Colon (tissue), 2 donors: ENCODE results near the gene CYTH3.
"Not testable (repeated sequence)": the region's sequence is repeated elsewhere in the genome, so short reads cannot be mapped to it uniquely, and the experiment has no call there.

ENCODE experiments used
- FAIRE-seq: peaks from 2 replicates; lab custom pipeline; 2012; peaks lifted over from hg19 to GRCh38; lab: Jason Lieb, UNC
- donor health status: control.
- donor health status: control.

CYTH3 gene

GRCh38 chr7:6283391-6284054 is 11.1 kb upstream of the CYTH3 start:
- FAIRE-seq = not testable (repeated sequence)

DNA sequence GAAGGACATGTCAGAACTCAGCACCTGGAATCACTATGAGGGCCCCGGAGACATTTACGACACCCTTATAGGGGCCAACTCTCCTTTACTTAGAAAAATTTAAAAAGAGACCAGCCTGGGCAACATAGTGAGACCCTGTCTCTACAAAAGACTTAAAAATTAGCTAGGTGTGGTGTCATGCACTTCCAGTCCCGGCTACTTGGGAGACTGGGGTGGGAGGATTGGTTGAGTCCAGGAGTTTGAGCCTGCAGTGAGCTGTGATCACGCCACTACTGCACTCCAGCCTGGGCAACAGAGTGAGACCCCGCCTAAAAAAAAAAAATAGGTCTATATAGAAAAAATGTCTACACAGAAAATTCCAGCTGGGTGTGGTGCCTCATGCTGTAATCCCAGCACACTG is 7.5 kb upstream of the CYTH3 start:
- no peak for FAIRE-seq

GRCh38 chr7:6279341-6279740 is 6.9 kb upstream of the CYTH3 start:
- FAIRE-seq = no peak

DNA sequence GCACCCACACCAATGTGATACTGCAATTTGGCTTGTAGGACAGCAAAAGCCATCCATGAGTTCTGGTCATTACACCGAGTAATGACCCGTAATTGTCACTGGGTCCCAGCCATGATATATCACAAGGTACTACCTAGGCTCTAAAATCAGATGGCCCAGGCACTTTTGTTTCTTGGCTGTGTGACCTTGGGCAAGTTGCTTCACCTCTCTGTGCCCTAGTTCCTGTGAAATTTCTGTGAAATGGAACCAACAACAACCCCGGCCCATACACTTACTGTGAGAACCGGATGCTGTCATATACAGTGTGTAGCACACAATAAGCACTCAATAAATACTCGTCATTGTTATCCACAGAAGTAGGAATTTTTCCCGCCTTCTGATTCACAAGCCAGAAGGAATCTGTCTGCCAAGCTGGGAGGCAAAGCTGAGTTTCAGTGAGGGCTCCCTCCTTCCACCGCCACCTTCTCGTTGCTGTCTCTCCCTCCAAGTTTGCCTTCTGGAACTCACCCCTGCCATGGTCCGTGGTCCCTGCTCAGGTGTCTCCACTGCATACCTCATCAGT is 6.4 kb upstream of the CYTH3 start:
- FAIRE-seq = no peak

- FAIRE-seq = no peak
These were observed 5.1 kb upstream of the CYTH3 start for GRCh38 chr7:6277476-6277875.

DNA sequence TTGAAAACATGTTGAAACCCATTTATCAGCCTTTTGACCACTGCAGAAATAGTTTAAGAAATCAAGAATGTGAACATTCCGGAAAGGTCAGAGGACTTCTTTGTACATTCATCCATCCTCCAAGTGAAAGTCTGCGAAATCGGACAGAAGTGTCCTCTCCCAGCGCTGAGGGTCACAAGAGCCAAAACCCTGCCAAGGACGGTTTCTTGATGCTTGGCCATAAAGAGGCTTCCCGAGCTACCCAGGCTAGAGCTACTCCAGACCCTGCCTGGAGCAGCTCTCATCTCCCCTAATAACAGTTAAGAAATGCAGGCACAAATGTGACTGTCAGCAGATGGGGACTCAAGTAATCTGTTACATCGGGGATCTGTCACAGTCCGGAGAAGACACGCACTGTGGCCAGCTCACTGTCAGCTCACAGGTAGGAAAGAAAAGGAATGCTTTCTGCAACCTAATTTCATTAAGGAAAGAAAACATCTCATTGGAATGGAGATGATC is 4.5 kb upstream of the CYTH3 start:
- FAIRE-seq = no peak

GRCh38 chr7:6274743-6275142 is 2.3 kb upstream of the CYTH3 start:
- no peak for FAIRE-seq

- FAIRE-seq = no peak
These were observed 1.6 kb upstream of the CYTH3 start for GRCh38 chr7:6273917-6274630.

- no peak for FAIRE-seq
These were observed 985 bp upstream of the CYTH3 start for GRCh38 chr7:6273380-6273837.

- FAIRE-seq = no peak
These were observed 557 bp downstream of the CYTH3 start for GRCh38 chr7:6271694-6272440.

GRCh38 chr7:6271060-6271658 is 1.3 kb downstream of the CYTH3 start:
- FAIRE-seq = no peak

DNA sequence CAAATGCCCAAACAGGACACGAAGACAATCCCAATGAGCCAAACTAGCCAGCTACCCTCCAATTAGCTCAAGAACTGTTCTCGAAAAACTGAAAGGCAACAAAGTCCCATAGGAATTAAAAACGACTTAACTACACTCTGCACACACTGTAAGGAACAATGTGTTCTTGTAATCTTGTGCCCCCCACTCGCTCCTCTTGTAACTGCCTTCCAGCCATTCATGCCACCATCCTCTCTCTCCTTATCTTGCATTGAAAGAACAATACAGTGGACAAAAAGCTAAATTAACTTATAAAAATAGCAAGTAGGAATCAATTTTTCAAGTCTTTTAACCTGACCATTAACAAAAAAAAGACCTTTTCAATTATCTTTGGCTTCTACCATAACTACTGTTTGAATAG is 2.9 kb downstream of the CYTH3 start:
- FAIRE-seq = no peak

DNA sequence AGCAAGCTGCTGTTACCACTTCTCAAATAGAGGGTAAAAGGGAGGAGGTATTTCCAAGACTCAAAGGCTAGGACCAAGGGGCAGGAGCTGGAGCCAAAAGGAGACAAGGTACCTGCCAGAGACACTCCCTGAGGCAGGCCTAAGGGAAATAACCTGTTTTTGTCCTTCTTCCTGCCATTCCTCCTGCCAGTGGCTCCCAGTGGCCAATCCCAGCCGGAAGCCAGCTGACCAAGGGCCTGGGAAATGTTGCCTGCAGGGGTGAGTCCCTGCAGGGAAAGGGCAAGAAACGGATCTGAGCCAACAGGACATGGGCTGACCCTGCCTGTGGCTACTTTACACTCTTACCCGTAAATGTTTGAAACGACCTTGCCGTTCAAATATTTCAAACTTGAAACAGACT is 3.5 kb downstream of the CYTH3 start:
- no peak for FAIRE-seq

- FAIRE-seq = no peak
These were observed 4.2 kb downstream of the CYTH3 start for GRCh38 chr7:6268023-6268900.

- no peak for FAIRE-seq
These were observed 5.7 kb downstream of the CYTH3 start for GRCh38 chr7:6266699-6267098.

DNA sequence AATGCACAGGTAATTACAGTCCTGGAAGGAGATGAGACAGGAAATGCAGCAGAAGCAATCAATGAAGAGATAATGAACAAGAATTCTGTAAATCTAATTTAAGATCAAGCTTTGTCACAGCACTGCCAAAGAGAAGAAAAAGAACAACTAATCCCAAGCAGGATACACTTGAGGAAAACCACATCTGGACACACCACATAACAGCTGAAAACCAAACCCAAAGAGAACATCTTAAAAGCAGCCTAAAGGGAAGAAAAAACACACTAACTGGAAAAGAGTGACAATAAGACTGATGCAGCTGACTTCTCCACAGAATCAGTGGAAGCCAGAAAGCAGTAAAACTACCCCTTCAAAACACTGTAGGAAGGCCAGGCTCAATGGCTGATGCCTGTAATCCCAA is 10.2 kb downstream of the CYTH3 start:
- no peak for FAIRE-seq

DNA sequence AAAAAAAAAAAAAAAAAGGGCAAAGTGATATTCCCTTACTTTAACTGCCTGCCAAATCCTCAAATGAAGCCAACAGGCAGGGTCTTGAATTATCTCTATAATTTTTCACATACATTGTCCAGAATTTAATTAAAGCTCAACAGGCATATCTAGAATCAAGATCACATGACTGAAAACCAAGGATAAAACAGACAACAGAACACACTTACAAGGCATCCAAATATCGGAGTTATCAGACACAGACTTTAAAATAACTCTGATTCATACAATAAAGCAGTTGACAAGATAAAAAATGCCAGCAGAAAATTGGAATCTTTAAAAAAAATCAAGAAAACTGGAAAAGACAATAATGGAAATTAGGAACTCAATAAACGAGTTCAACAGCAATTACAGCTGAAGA is 10.7 kb downstream of the CYTH3 start:
- FAIRE-seq = no peak

DNA sequence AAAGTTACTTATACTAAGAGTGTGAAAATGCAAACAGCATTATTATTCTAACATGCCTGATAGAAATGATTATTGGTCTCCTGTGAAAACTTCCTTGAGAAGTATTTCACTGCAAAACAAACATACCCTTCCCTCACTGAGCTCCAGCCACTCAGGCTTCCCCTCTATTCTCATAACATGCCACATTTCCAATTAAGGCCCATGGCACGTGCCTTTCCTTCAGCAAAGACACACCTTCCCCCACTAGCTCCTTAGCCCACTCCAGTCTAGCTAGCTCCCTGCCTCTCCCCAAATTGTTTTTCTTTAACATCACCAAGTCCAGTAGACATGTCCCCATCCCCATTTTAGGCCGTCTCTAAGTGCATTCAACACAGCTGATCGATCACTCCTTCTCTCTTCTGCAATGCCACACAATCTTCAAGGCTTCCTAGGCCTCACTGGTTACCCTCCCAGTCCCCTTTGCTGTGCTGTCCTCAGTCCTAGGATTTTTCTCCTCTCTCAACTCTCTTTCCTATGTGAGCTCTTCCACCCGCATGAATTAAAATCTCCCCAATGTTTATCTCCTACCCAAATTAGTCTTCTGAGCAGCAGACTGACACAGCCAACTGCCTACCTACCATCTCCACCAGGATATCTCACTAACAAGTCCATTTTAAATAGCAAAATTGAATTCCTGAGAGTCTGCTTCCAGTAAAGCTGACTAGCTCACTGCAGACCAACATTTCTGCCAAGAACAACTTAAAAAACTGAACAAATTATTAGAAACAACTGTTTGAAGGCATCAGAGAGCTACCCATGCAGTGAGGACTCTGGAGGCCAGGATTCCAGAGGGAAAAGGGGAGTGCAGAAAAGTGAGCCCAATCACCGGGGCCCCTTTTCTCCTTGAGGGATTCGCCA is 11.9 kb downstream of the CYTH3 start:
- FAIRE-seq = no peak

GRCh38 chr7:6259257-6259656 is 13.2 kb downstream of the CYTH3 start:
- no peak for FAIRE-seq
